ENCODE results near the gene MROH8. TPM values are rescaled to one million over a fixed set of nuclear protein-coding genes. Genes with fewer than 3 reads are reported as not detected.
A peak's percentile ranks its signal among the peaks of the same experiment; 100 is the strongest.

MROH8 gene
- total RNA-seq, 3 donors from 2014 or later, result 2.0 to 8.3 (median 2.8) TPM

- peak in 1 of 2 donors; percentile 28 for DNase-seq (ENCODE audit: low spot score in 2 of 2)
- Histone ChIP-seq H3K4me3 (no peak overlapping the region), H3K4me1 (peaks cover 0 to 5% of the 10 kb centered on the region in 2 donors), H3K27ac (peak overlapping the region; percentile 19 to 41), H3K9me3 (no peaks in the 10 kb centered on the region), H3K27me3 (no peaks in the 10 kb centered on the region), H3K36me3 (no peaks in the 10 kb centered on the region)
- intact Hi-C loops (cut with DNase I; ENCODE audit: low total_unique reads), result no loop called here
- TF ChIP-seq POLR2A (IDR thresholded peaks at IDR 0.05) (no peak), POLR2AphosphoS5 (IDR thresholded peaks at IDR 0.05) (no peak), CTCF (IDR thresholded peaks at IDR 0.05) (no peak)
These were observed 6.3 kb upstream of the MROH8 start for GRCh38 chr20:37185686-37186085.

- Histone ChIP-seq H3K27ac (peak overlapping the region; percentile 99), H3K9me3 (no peaks in the 10 kb centered on the region), H3K4me1 (peaks cover 3 to 11% of the 10 kb centered on the region in 2 donors), H3K4me3 (peak overlapping the region; percentile 82 to 98 (median 96)), H3K27me3 (no peaks in the 10 kb centered on the region), H3K36me3 (no peaks in the 10 kb centered on the region)
- intact Hi-C loops (cut with DNase I; ENCODE audit: low total_unique reads), result no loop called here
- TF ChIP-seq POLR2A (IDR thresholded peaks at IDR 0.05), result no peak
- no peak for DNase-seq (ENCODE audit: low spot score in 2 of 2)
These were observed 556 bp upstream of the MROH8 start for GRCh38 chr20:37179683-37180524.

GRCh38 chr20:37172836-37173235 is 6.5 kb downstream of the MROH8 start:
- Histone ChIP-seq H3K4me1 (no peaks in the 10 kb centered on the region), H3K4me3 (no peak overlapping the region), H3K27ac (no peak overlapping the region), H3K27me3 (no peaks in the 10 kb centered on the region), H3K9me3 (no peaks in the 10 kb centered on the region), H3K36me3 (no peaks in the 10 kb centered on the region)
- no peak for DNase-seq (ENCODE audit: low spot score in 2 of 2)
- intact Hi-C loops (cut with DNase I; ENCODE audit: low total_unique reads), result no loop called here
- TF ChIP-seq CTCF (IDR thresholded peaks at IDR 0.05) (no peak), POLR2AphosphoS5 (IDR thresholded peaks at IDR 0.05) (no peak), POLR2A (IDR thresholded peaks at IDR 0.05) (no peak)

- DNase-seq (ENCODE audit: low spot score in 2 of 2), result no peak
- Histone ChIP-seq H3K36me3 (no peaks in the 10 kb centered on the region), H3K27me3 (no peaks in the 10 kb centered on the region), H3K9me3 (no peaks in the 10 kb centered on the region), H3K4me1 (no peaks in the 10 kb centered on the region), H3K27ac (no peak overlapping the region), H3K4me3 (no peak overlapping the region)
- TF ChIP-seq POLR2AphosphoS5 (IDR thresholded peaks at IDR 0.05), result no peak
- no peak for TF ChIP-seq CTCF (IDR thresholded peaks at IDR 0.05)
- TF ChIP-seq POLR2A (IDR thresholded peaks at IDR 0.05), result no peak
- intact Hi-C loops (cut with DNase I; ENCODE audit: low total_unique reads), result no loop called here
These were observed 12.5 kb downstream of the MROH8 start for GRCh38 chr20:37166867-37167266.

GRCh38 chr20:37165031-37165430 is 14.3 kb downstream of the MROH8 start:
- intact Hi-C loops (cut with DNase I; ENCODE audit: low total_unique reads), result no loop called here
- Histone ChIP-seq H3K27ac (no peak overlapping the region), H3K27me3 (no peaks in the 10 kb centered on the region), H3K36me3 (no peaks in the 10 kb centered on the region), H3K4me1 (no peaks in the 10 kb centered on the region), H3K4me3 (no peak overlapping the region), H3K9me3 (no peaks in the 10 kb centered on the region)
- no peak for DNase-seq (ENCODE audit: low spot score in 2 of 2)
- no peak for TF ChIP-seq POLR2AphosphoS5 (IDR thresholded peaks at IDR 0.05)

GRCh38 chr20:37163832-37164554 is 15.4 kb downstream of the MROH8 start:
- no peak for DNase-seq (ENCODE audit: low spot score in 2 of 2)
- Histone ChIP-seq H3K9me3 (no peaks in the 10 kb centered on the region), H3K27me3 (no peaks in the 10 kb centered on the region), H3K27ac (no peak overlapping the region), H3K4me3 (no peak overlapping the region), H3K4me1 (no peaks in the 10 kb centered on the region), H3K36me3 (no peaks in the 10 kb centered on the region)
- intact Hi-C loops (cut with DNase I; ENCODE audit: low total_unique reads), result no loop called here
- TF ChIP-seq CTCF (IDR thresholded peaks at IDR 0.05), result no peak
- no peak for TF ChIP-seq POLR2A (IDR thresholded peaks at IDR 0.05)
- no peak for TF ChIP-seq POLR2AphosphoS5 (IDR thresholded peaks at IDR 0.05)
